Body of pancreas (tissue), 4 donors: ENCODE results near the gene SIGLEC1.

Experiments used
- CTCF ChIP-seq, 7 experiments: fragments of 450-650 bp in 4 of 7; fragments of 200-600 bp in 3 of 7; sonication (generic) in 3 of 7; IDR thresholded peaks; one replicate each; pipeline ENCODE4 v1.5.1; 2016 to 2019; ENCODE audit warnings: antibody characterized with exemption in 7 of 7
- POLR2A ChIP-seq, 3 donors: fragments of 450-650 bp; IDR thresholded peaks; one replicate each; pipeline ENCODE4 v1.6.1; 2016; ENCODE audit warnings: antibody characterized with exemption in 3 of 3, mild to moderate bottlenecking in 2 of 3

- TF ChIP-seq POLR2A (IDR thresholded peaks at IDR 0.05) = no peak
- TF ChIP-seq CTCF (IDR thresholded peaks at IDR 0.05) = no peak
These were observed 17.5 kb downstream of the SIGLEC1 start for GRCh38 chr20:3694864-3695263.
